Naive thymus-derived CD4-positive, alpha-beta T cell (primary cell): Measurements from ENCODE around the gene STUM. TPM values are rescaled to one million over a fixed set of nuclear protein-coding genes. Genes with fewer than 3 reads are reported as not detected.
A peak's percentile ranks its signal among the peaks of the same experiment; 100 is the strongest.

Source experiments
- ATAC-seq: fragments of 150-1000 bp; cut with Tn5 transposase; 2 replicates; pipeline ENCODE4 v1.10.0; 2021; ENCODE audit warnings: mild to moderate bottlenecking, moderate library complexity
- CTCF ChIA-PET: fragments of 350-600 bp; sonication (Branson Sonifier 250); formaldehyde crosslinking; loops from one replicate; lab custom pipeline; 2021; ENCODE audit warnings: antibody characterized with exemption; lab: Charles Lee
- POLR2A ChIA-PET: fragments of 350-600 bp; sonication (Branson Sonifier 250); formaldehyde crosslinking; loops from one replicate; lab custom pipeline; 2021; ENCODE audit warnings: antibody characterized with exemption, inconsistent platforms; lab: Charles Lee
- DNase-seq, 9 donors: peaks; one replicate each; pipeline versions ENCODE4 v3.0.0 to v3.0.0-alpha.2; 2020 to 2022; ENCODE audit warnings: mixed read lengths in 1 of 9
- H3K27ac ChIP-seq: one replicate; pipeline ENCODE4 v1.7.0; 2013; ENCODE audit warnings: mild to moderate bottlenecking, low read depth, low read length, moderate library complexity
- H3K27me3 ChIP-seq, 2 donors: one replicate each; pipeline ENCODE4 v1.7.0; 2013; ENCODE audit warnings: low read length in 2 of 2, mild to moderate bottlenecking in 2 of 2, moderate library complexity in 2 of 2; ENCODE audit not compliant: control insufficient read depth in 2 of 2, insufficient read depth in 2 of 2
- H3K36me3 ChIP-seq, 3 experiments: 1 replicate in 2 of 3; 2 replicates in 1 of 3; pipeline ENCODE4 v1.7.0; 2013; ENCODE audit warnings: low read length in 3 of 3, mild to moderate bottlenecking in 3 of 3, moderate library complexity in 1 of 3; ENCODE audit not compliant: insufficient read depth in 3 of 3, control insufficient read depth in 2 of 3
- H3K4me1 ChIP-seq, 2 donors: one replicate each; pipeline ENCODE4 v1.7.0; 2013; ENCODE audit warnings: low read length in 2 of 2, mild to moderate bottlenecking in 2 of 2, moderate library complexity in 1 of 2; ENCODE audit not compliant: control insufficient read depth in 2 of 2, insufficient read depth in 2 of 2
- H3K4me3 ChIP-seq: 2 replicates; pipeline ENCODE4 v1.7.0; 2013; ENCODE audit warnings: mild to moderate bottlenecking, low read length
- H3K9me3 ChIP-seq, 3 experiments: 1 replicate in 2 of 3; 2 replicates in 1 of 3; pipeline ENCODE4 v1.7.0; 2013; ENCODE audit warnings: low read length in 3 of 3; ENCODE audit not compliant: control insufficient read depth in 2 of 3
- H3K27ac Mint-ChIP-seq, 9 donors: one replicate each; pipeline ENCODE4 v1.8.0; 2020 to 2022; ENCODE audit warnings: mixed read lengths in 9 of 9, mild to moderate bottlenecking in 8 of 9, moderate library complexity in 5 of 9, inconsistent platforms in 2 of 9
- H3K27me3 Mint-ChIP-seq, 5 donors: one replicate each; pipeline ENCODE4 v1.8.0; 2021 to 2022; ENCODE audit warnings: mixed read lengths in 5 of 5, mild to moderate bottlenecking in 1 of 5
- H3K36me3 Mint-ChIP-seq, 5 donors: one replicate each; pipeline ENCODE4 v1.8.0; 2020 to 2022; ENCODE audit warnings: mixed read lengths in 5 of 5, mild to moderate bottlenecking in 3 of 5, inconsistent platforms in 1 of 5
- H3K4me1 Mint-ChIP-seq, 7 donors: one replicate each; pipeline ENCODE4 v1.8.0; 2020 to 2022; ENCODE audit warnings: mixed read lengths in 7 of 7, mild to moderate bottlenecking in 3 of 7, inconsistent platforms in 1 of 7
- H3K4me3 Mint-ChIP-seq, 10 donors: one replicate each; pipeline ENCODE4 v1.8.0; 2020 to 2022; ENCODE audit warnings: mild to moderate bottlenecking in 10 of 10, mixed read lengths in 10 of 10, moderate library complexity in 6 of 10, inconsistent platforms in 2 of 10
- H3K9me3 Mint-ChIP-seq, 11 donors: one replicate each; pipeline ENCODE4 v1.8.0; 2020 to 2022; ENCODE audit warnings: mixed read lengths in 11 of 11, mild to moderate bottlenecking in 4 of 11, inconsistent platforms in 1 of 11, moderate library complexity in 1 of 11
- intact Hi-C, 2 donors: fragments of 100-400 bp; cut with micrococcal nuclease; formaldehyde crosslinking; loops; one replicate each; pipeline ENCODE4 v1.15.1; 2023
- polyA plus RNA-seq, 2 donors: library from polyadenylated mRNA; unstranded; fragments of 300-500 nt; fragmentation: Illumina TruSeq; gene quantifications; one replicate each; pipeline ENCODE4 v1.2.3, GENCODE V29; 2021
- total RNA-seq, 6 experiments: library from RNA in 5 of 6; stranded (reverse) in 5 of 6; gene quantifications; 1 replicate in 5 of 6; 2 replicates in 1 of 6; pipeline ENCODE4 v1.2.3 and lab custom pipeline; 2021 to 2026

Gene STUM
- total and polyA plus RNA-seq, 7 experiments from 2014 or later: not detected

- Mint-ChIP-seq H3K4me1 (peaks cover 0 to 6% (median 0%) of the 10 kb centered on the region in 7 donors), H3K27me3 (peaks cover 0 to 6% (median 0%) of the 10 kb centered on the region in 5 donors), H3K36me3 (peaks cover 0 to 5% (median 0%) of the 10 kb centered on the region in 5 donors), H3K9me3 (peaks cover 0 to 1% (median 0%) of the 10 kb centered on the region in 11 donors), H3K4me3 (no peak overlapping the region), H3K27ac (peak overlapping the region in 1 of 9 donors; percentile 8)
- ChIA-PET CTCF (interaction anchor here (0.6 to 3.4 kb wide), 3 partner anchors 183 to 482 kb away, joined by 3 to 29 read pairs (median 5); no protein-coding TSS in a partner anchor), POLR2A (no interaction called here)
- H3K4me3 ChIP-seq: no peak overlapping the region
- no peaks in the 10 kb centered on the region for H3K27me3 ChIP-seq
- DNase-seq: no peak
- H3K27ac ChIP-seq: no peak overlapping the region
- H3K4me1 ChIP-seq: no peaks in the 10 kb centered on the region
- no peak for ATAC-seq
- H3K9me3 ChIP-seq: no peaks in the 10 kb centered on the region
- intact Hi-C loops: loop anchor here in 1 of 2 donors (10.0 kb wide), 1 partner anchor 482 kb away; no protein-coding TSS in a partner anchor
- no peaks in the 10 kb centered on the region for H3K36me3 ChIP-seq
Observed at GRCh38 chr1:226607268-226607660, 58.7 kb downstream of the STUM start.

- no peaks in the 10 kb centered on the region for H3K4me1 ChIP-seq
- Mint-ChIP-seq H3K4me3 (no peak overlapping the region), H3K27me3 (peaks cover 0 to 6% (median 0%) of the 10 kb centered on the region in 5 donors), H3K36me3 (peaks cover 0 to 5% (median 0%) of the 10 kb centered on the region in 5 donors), H3K4me1 (peaks cover 0 to 6% (median 0%) of the 10 kb centered on the region in 7 donors), H3K9me3 (peaks cover 0 to 1% (median 0%) of the 10 kb centered on the region in 11 donors), H3K27ac (no peak overlapping the region)
- no peak overlapping the region for H3K27ac ChIP-seq
- ChIA-PET POLR2A (no interaction called here), CTCF (interaction anchor here (0.8 to 3.4 kb wide), 5 partner anchors 23 to 482 kb away, joined by 3 to 29 read pairs (median 3); no protein-coding TSS in a partner anchor)
- H3K4me3 ChIP-seq: no peak overlapping the region
- no peaks in the 10 kb centered on the region for H3K36me3 ChIP-seq
- no peaks in the 10 kb centered on the region for H3K9me3 ChIP-seq
- H3K27me3 ChIP-seq: no peaks in the 10 kb centered on the region
- ATAC-seq (no peak), DNase-seq (no peak)
- intact Hi-C loops: loop anchor here (1.0 to 10.0 kb wide), 4 partner anchors 61 to 483 kb away; no protein-coding TSS in a partner anchor
Observed at GRCh38 chr1:226607821-226608220, 59.3 kb downstream of the STUM start.

- H3K27me3 ChIP-seq: no peaks in the 10 kb centered on the region
- ATAC-seq (peak; percentile 84), DNase-seq (peak; percentile 44 to 75 (median 62))
- no peak overlapping the region for H3K27ac ChIP-seq
- ChIA-PET POLR2A (no interaction called here), CTCF (interaction anchor here (0.6 to 3.4 kb wide), 9 partner anchors 20 to 585 kb away, joined by 3 to 29 read pairs (median 3); no protein-coding TSS in a partner anchor)
- intact Hi-C loops: loop anchor here (1.0 to 10.0 kb wide), 4 partner anchors 62 to 484 kb away; no protein-coding TSS in a partner anchor
- H3K9me3 ChIP-seq: no peaks in the 10 kb centered on the region
- Mint-ChIP-seq H3K9me3 (peaks cover 0 to 1% (median 0%) of the 10 kb centered on the region in 11 donors), H3K36me3 (peaks cover 0 to 5% (median 0%) of the 10 kb centered on the region in 5 donors), H3K4me1 (peaks cover 0 to 3% (median 0%) of the 10 kb centered on the region in 7 donors), H3K27ac (peak overlapping the region in 1 of 9 donors; percentile 21), H3K27me3 (peaks cover 0 to 6% (median 0%) of the 10 kb centered on the region in 5 donors), H3K4me3 (no peak overlapping the region)
- H3K4me1 ChIP-seq: no peaks in the 10 kb centered on the region
- no peak overlapping the region for H3K4me3 ChIP-seq
- no peaks in the 10 kb centered on the region for H3K36me3 ChIP-seq
Observed at GRCh38 chr1:226608699-226609505, 60.3 kb downstream of the STUM start.

- no peak overlapping the region for H3K4me3 ChIP-seq
- no peak for DNase-seq
- POLR2A ChIA-PET: interaction anchor here (0.8 kb wide), 1 partner anchor 185 kb away, joined by 3 read pairs; no protein-coding TSS in a partner anchor
- Mint-ChIP-seq H3K4me3 (no peak overlapping the region), H3K27me3 (peaks cover 0 to 8% (median 0%) of the 10 kb centered on the region in 5 donors), H3K27ac (no peak overlapping the region), H3K9me3 (peaks cover 0 to 1% (median 0%) of the 10 kb centered on the region in 11 donors), H3K4me1 (peaks cover 0 to 3% (median 0%) of the 10 kb centered on the region in 7 donors), H3K36me3 (peaks cover 0 to 5% (median 0%) of the 10 kb centered on the region in 5 donors)
- no peak overlapping the region for H3K27ac ChIP-seq
- no peaks in the 10 kb centered on the region for H3K9me3 ChIP-seq
- H3K27me3 ChIP-seq: no peaks in the 10 kb centered on the region
- CTCF ChIA-PET: interaction anchor here (3.4 kb wide), 1 partner anchor 186 kb away, joined by 29 read pairs; no protein-coding TSS in a partner anchor
- no peaks in the 10 kb centered on the region for H3K4me1 ChIP-seq
- ATAC-seq: no peak
- intact Hi-C loops: loop anchor here (2.0 to 10.0 kb wide), 2 partner anchors 63 to 485 kb away; no protein-coding TSS in a partner anchor
- H3K36me3 ChIP-seq: no peaks in the 10 kb centered on the region
Observed at GRCh38 chr1:226609836-226610455, 61.4 kb downstream of the STUM start.

- Mint-ChIP-seq H3K27me3 (peaks cover 0 to 9% (median 0%) of the 10 kb centered on the region in 5 donors), H3K36me3 (peaks cover 0 to 5% (median 0%) of the 10 kb centered on the region in 5 donors), H3K27ac (no peak overlapping the region), H3K4me3 (no peak overlapping the region), H3K4me1 (peaks cover 0 to 3% (median 0%) of the 10 kb centered on the region in 7 donors), H3K9me3 (peaks cover 0 to 1% (median 0%) of the 10 kb centered on the region in 11 donors)
- DNase-seq: no peak
- Histone ChIP-seq H3K9me3 (no peaks in the 10 kb centered on the region), H3K4me3 (no peak overlapping the region), H3K36me3 (no peaks in the 10 kb centered on the region), H3K4me1 (no peaks in the 10 kb centered on the region), H3K27ac (no peak overlapping the region), H3K27me3 (no peaks in the 10 kb centered on the region)
- intact Hi-C loops: no loop called here
- no peak for ATAC-seq
- ChIA-PET CTCF (no interaction called here), POLR2A (interaction anchor here (0.8 kb wide), 1 partner anchor 186 kb away, joined by 3 read pairs; no protein-coding TSS in a partner anchor)
Observed at GRCh38 chr1:226610671-226611070, 62.1 kb downstream of the STUM start.

- no peak for ATAC-seq
- POLR2A ChIA-PET: no interaction called here
- H3K9me3 Mint-ChIP-seq: peaks cover 0 to 1% (median 0%) of the 10 kb centered on the region in 11 donors
- Histone ChIP-seq H3K9me3 (no peaks in the 10 kb centered on the region), H3K36me3 (no peaks in the 10 kb centered on the region), H3K27ac (no peak overlapping the region), H3K27me3 (no peaks in the 10 kb centered on the region), H3K4me1 (no peaks in the 10 kb centered on the region), H3K4me3 (no peak overlapping the region)
- peaks cover 0 to 5% (median 0%) of the 10 kb centered on the region in 5 donors for H3K36me3 Mint-ChIP-seq
- no peak for DNase-seq
- intact Hi-C loops: no loop called here
- H3K27me3 Mint-ChIP-seq: peaks cover 0 to 9% (median 0%) of the 10 kb centered on the region in 5 donors
- H3K4me3 Mint-ChIP-seq: no peak overlapping the region
- no peak overlapping the region for H3K27ac Mint-ChIP-seq
- H3K4me1 Mint-ChIP-seq: peaks cover 0 to 3% (median 0%) of the 10 kb centered on the region in 7 donors
- CTCF ChIA-PET: no interaction called here
Observed at GRCh38 chr1:226611301-226611700, 62.7 kb downstream of the STUM start.
